ENCODE data around the gene UBD. TPM values are rescaled to one million over a fixed set of nuclear protein-coding genes. Genes with fewer than 3 reads are reported as not detected.

The UBD gene
- total RNA-seq, 1 experiment from 2014 or later, result not detected

DNA sequence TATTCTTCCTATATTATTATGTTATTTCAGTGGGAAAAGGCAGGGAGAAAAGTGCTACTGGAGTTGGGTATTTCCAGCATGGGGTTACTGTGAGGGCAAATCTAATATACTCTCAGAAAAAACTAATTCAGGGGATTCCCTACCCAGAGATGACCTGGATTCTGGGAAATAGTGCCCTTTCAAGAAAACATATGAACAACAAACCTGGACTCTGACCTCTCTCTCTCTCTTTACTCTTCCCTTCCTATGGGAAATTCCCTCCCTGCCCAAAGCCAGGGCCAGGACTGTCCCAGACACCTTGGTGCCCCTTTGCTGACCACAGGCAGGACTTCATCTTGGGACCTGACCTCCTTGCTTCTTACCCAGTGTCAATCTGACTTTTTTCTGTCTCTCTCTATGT lies 1.6 kb upstream of the UBD start:
- Histone ChIP-seq H3K9me3 (ENCODE audit: insufficient read depth, low read depth) (no peaks in the 10 kb centered on the region; the same call in 1 of the 2 replicates), H3K4me3 (no peak overlapping the region), H3K79me2 (ENCODE audit: low read depth) (no peaks in the 10 kb centered on the region), H2AFZ (no peak overlapping the region), H3K27ac (no peak overlapping the region), H3K4me1 (replicated peaks; ENCODE audit: insufficient read depth) (no peaks in the 10 kb centered on the region), H3K27me3 (ENCODE audit: insufficient read depth, low read depth) (peaks cover 22% of the 10 kb centered on the region), H3F3A (ENCODE audit: insufficient read depth, low read depth) (no peaks in the 10 kb centered on the region), H4K20me1 (ENCODE audit: insufficient read depth) (no peaks in the 10 kb centered on the region), H3K36me3 (ENCODE audit: low read depth) (no peaks in the 10 kb centered on the region), H3K9me2 (ENCODE audit: insufficient read depth) (no peaks in the 10 kb centered on the region), H3K4me2 (no peak overlapping the region)
- POLR2A ChIA-PET (ENCODE audit: unreplicated experiment), result no interaction called here
- DNase-seq, result no peak
- no peak for TF ChIP-seq EZH2 (IDR thresholded peaks at IDR 0.05; ENCODE audit: low read depth)
- TF ChIP-seq, protein P1, sequence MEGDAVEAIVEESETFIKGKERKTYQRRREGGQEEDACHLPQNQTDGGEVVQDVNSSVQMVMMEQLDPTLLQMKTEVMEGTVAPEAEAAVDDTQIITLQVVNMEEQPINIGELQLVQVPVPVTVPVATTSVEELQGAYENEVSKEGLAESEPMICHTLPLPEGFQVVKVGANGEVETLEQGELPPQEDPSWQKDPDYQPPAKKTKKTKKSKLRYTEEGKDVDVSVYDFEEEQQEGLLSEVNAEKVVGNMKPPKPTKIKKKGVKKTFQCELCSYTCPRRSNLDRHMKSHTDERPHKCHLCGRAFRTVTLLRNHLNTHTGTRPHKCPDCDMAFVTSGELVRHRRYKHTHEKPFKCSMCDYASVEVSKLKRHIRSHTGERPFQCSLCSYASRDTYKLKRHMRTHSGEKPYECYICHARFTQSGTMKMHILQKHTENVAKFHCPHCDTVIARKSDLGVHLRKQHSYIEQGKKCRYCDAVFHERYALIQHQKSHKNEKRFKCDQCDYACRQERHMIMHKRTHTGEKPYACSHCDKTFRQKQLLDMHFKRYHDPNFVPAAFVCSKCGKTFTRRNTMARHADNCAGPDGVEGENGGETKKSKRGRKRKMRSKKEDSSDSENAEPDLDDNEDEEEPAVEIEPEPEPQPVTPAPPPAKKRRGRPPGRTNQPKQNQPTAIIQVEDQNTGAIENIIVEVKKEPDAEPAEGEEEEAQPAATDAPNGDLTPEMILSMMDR (conservative IDR thresholded peaks at IDR 0.05), result no peak
- no TSS peak for BruUV-seq (replicated peaks)
- intact Hi-C loops (cut with micrococcal nuclease; ENCODE audit: unreplicated experiment), result no loop called here
- CTCF ChIA-PET, result no interaction called here

DNA sequence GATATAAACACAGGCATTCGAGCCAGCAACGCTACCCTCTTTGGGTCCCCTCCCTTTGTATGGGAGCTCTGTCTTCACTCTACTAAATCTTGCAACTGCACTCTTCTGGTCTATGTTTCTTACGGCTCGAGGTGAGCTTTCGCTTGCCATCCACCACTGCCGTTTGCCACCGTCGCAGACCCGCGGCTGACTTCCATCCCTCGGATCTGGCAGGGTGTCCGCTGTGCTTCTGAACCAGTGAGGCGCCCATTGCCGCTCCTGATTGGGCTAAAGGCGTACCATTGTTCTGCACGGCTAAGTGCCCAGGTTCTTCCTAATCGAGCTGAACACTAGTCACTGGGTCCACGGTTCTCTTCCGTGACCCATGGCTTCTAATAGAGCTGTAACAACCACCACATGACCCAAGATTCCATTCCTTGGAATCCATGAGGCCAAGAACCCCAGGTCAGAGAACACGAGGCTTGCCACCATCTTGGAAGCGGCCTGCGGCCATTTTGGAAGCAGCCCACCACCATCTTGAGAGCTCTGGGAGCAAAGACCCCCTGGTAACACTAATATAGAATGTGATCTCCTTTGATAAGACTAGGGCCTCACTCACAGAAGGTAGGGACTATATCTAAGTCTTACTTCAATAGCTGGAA lies 973 bp downstream of the UBD start:
- H4K20me1 ChIP-seq (ENCODE audit: insufficient read depth), result no peaks in the 10 kb centered on the region
- H3K36me3 ChIP-seq (ENCODE audit: low read depth), result no peaks in the 10 kb centered on the region
- H3K9me3 ChIP-seq (ENCODE audit: insufficient read depth, low read depth), result no peaks in the 10 kb centered on the region; the same call in 1 of the 2 replicates
- H2AFZ ChIP-seq, result no peak overlapping the region
- H3K27me3 ChIP-seq (ENCODE audit: insufficient read depth, low read depth), result peaks cover 27% of the 10 kb centered on the region
- H3K9me2 ChIP-seq (ENCODE audit: insufficient read depth), result no peaks in the 10 kb centered on the region
- H3K4me3 ChIP-seq, result no peak overlapping the region
- no peak for DNase-seq
- no peaks in the 10 kb centered on the region for H3K79me2 ChIP-seq (ENCODE audit: low read depth)
- ChIA-PET POLR2A (ENCODE audit: unreplicated experiment) (no interaction called here), CTCF (no interaction called here)
- intact Hi-C loops (cut with micrococcal nuclease; ENCODE audit: unreplicated experiment), result no loop called here
- no peaks in the 10 kb centered on the region for H3F3A ChIP-seq (ENCODE audit: insufficient read depth, low read depth)
- BruUV-seq (replicated peaks), result no TSS peak
- H3K4me1 ChIP-seq (replicated peaks; ENCODE audit: insufficient read depth), result no peaks in the 10 kb centered on the region
- no peak overlapping the region for H3K4me2 ChIP-seq
- H3K27ac ChIP-seq, result no peak overlapping the region
- TF ChIP-seq, protein P1 (conservative IDR thresholded peaks at IDR 0.05), result no peak
- no peak for TF ChIP-seq EZH2 (IDR thresholded peaks at IDR 0.05; ENCODE audit: low read depth)

DNA sequence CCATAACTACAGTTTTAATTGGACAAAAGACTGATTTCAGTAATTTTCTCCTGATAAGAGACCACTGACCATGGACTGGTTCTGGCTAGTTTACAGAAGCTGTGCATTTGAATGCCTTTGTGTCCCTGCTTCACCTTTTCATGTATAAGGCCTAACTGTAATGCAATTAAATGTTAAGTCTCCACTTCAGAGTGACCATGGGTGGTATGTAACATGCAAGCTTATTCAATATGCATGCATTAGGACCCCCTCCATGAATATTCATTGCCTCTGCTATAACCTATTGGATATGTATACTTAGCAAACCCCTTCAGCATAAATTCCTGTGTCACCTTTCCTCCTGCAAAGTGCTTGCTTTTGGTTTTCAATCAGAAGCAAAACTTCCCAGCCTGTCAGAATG lies 2.2 kb downstream of the UBD start:
- CTCF ChIA-PET, result no interaction called here
- no peak for DNase-seq
- intact Hi-C loops (cut with micrococcal nuclease; ENCODE audit: unreplicated experiment), result no loop called here
- Histone ChIP-seq H4K20me1 (ENCODE audit: insufficient read depth) (no peaks in the 10 kb centered on the region), H3K79me2 (ENCODE audit: low read depth) (no peaks in the 10 kb centered on the region), H3K4me3 (no peak overlapping the region), H3K4me1 (replicated peaks; ENCODE audit: insufficient read depth) (no peaks in the 10 kb centered on the region), H2AFZ (no peak overlapping the region), H3K4me2 (no peak overlapping the region), H3F3A (ENCODE audit: insufficient read depth, low read depth) (no peaks in the 10 kb centered on the region), H3K27ac (no peak overlapping the region), H3K27me3 (ENCODE audit: insufficient read depth, low read depth) (peaks cover 27% of the 10 kb centered on the region), H3K36me3 (ENCODE audit: low read depth) (no peaks in the 10 kb centered on the region), H3K9me3 (ENCODE audit: insufficient read depth, low read depth) (no peaks in the 10 kb centered on the region; the same call in 1 of the 2 replicates), H3K9me2 (ENCODE audit: insufficient read depth) (no peaks in the 10 kb centered on the region)
- POLR2A ChIA-PET (ENCODE audit: unreplicated experiment), result no interaction called here
- BruUV-seq (replicated peaks), result no TSS peak
- TF ChIP-seq EZH2 (IDR thresholded peaks at IDR 0.05; ENCODE audit: low read depth), result no peak
- TF ChIP-seq, protein P1 (conservative IDR thresholded peaks at IDR 0.05), result no peak
